ENCODE data around the gene PCDHB10. TPM values are rescaled to one million over a fixed set of nuclear protein-coding genes. Genes with fewer than 3 reads are reported as not detected.
A peak's percentile ranks its signal among the peaks of the same experiment; 100 is the strongest.
"Not testable (repeated sequence)": the region's sequence is repeated elsewhere in the genome, so short reads cannot be mapped to it uniquely, and the experiment has no call there.

Gene PCDHB10
- total RNA-seq, 1 experiment from 2014 or later = 2.8 TPM

DNA sequence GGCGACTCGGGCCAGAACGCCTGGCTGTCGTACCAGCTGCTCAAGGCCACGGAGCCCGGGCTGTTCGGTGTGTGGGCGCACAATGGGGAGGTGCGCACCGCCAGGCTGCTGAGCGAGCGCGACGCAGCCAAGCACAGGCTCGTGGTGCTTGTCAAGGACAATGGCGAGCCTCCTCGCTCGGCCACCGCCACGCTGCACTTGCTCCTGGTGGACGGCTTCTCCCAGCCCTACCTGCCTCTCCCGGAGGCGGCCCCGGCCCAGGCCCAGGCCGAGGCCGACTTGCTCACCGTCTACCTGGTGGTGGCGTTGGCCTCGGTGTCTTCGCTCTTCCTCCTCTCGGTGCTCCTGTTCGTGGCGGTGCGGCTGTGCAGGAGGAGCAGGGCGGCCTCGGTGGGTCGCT, 2.2 kb downstream of the PCDHB10 start:
- H3K4me3 ChIP-seq (ENCODE audit: low read depth, low read length, poor library complexity, severe bottlenecking); DNase-seq (ENCODE audit: low spot score); H3K27me3 ChIP-seq (replicated peaks; ENCODE audit: insufficient read depth, low read depth, low read length, poor library complexity); CTCF ChIA-PET; H3K36me3 ChIP-seq (ENCODE audit: insufficient read depth, low read length, poor library complexity, severe bottlenecking); BruUV-seq (replicated peaks); intact Hi-C loops (cut with micrococcal nuclease; ENCODE audit: unreplicated experiment); POLR2A ChIA-PET (ENCODE audit: low non-redundant PET); H3K4me1 ChIP-seq (ENCODE audit: insufficient read depth, low read length, poor library complexity, severe bottlenecking); H3K27ac ChIP-seq (ENCODE audit: low read depth, low read length, poor library complexity, severe bottlenecking): not testable (repeated sequence)
- peaks cover 19% of the 10 kb centered on the region for H3K9me3 ChIP-seq (ENCODE audit: low read depth, low read length, poor library complexity, severe bottlenecking)

DNA sequence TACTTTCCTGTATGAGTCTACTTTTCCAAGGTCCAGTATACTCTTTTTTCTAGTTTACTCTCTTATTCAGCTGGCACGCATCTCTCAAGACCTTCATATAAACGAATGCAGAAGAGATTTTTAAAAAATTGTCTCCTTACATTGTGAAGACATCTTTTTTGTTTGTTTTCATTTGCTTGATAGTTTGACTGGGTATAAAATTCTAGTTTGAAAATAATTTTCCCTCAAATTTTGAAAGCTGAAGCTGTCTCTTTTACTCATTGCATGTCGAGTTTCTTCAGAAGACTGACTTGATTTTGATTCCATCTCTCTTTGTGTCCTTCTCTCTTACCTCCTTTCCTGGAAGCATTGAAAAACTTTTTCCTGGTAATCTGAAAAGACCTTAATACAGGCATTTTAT, 4.2 kb downstream of the PCDHB10 start:
- H3K27me3 ChIP-seq (replicated peaks; ENCODE audit: insufficient read depth, low read depth, low read length, poor library complexity) = no peaks in the 10 kb centered on the region
- POLR2A ChIA-PET (ENCODE audit: low non-redundant PET) = no interaction called here

DNA sequence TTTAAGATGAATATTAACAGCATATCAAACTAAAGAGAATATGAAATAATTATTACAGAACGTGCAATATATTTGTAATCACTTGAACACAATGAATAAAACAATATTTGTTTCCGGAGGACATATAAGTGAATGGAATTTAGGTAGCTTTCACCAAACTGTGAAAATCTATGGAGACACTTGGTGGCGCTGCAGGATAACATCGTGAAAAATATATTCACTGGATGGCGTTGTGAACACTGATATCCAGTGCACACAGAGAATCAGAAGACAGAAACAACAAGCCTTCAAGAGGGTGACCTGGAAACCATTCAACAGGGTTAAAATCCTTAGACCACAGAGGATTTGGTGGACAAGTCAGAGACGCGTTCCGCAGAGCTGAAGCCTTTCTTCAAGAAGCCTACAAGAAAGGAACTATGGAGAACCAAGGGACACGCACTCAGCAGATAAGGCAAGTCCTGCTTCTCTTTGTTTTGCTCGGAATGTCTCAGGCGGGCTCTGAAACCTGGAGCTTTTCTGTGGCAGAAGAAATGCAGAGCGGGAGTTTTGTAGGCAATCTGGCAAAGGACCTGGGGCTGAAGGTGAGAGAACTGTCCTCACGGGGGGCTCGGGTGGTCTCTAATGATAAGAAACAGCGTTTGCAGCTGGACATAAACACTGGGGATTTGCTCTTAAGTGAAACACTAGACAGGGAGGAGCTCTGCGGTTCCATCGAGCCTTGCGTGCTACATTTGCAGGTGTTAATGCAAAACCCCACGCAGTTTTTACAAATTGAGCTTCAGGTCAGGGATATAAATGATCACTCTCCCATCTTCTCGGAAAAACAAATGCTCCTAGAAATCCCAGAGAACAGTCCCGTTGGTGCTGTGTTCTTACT, 7.4 kb downstream of the PCDHB10 start, which contains the start of gene PCDHB11:
TSS of gene PCDHB11 (plus strand) at position 269 of the 877 bp plus-strand sequence. CDS start at position 417, 148 bp downstream.
- Histone ChIP-seq H3K36me3 (ENCODE audit: insufficient read depth, low read length, poor library complexity, severe bottlenecking) (no peaks in the 10 kb centered on the region), H3K27me3 (replicated peaks; ENCODE audit: insufficient read depth, low read depth, low read length, poor library complexity) (no peaks in the 10 kb centered on the region), H3K27ac (ENCODE audit: low read depth, low read length, poor library complexity, severe bottlenecking) (peak within 1 kb of the TSS; percentile 77), H3K4me3 (ENCODE audit: low read depth, low read length, poor library complexity, severe bottlenecking) (peak within 1 kb of the TSS; percentile 54), H3K4me1 (ENCODE audit: insufficient read depth, low read length, poor library complexity, severe bottlenecking) (no peaks in the 10 kb centered on the region), H3K9me3 (ENCODE audit: low read depth, low read length, poor library complexity, severe bottlenecking) (peaks cover 19% of the 10 kb centered on the region)
- DNase-seq (ENCODE audit: low spot score) = peak; percentile 84
- ChIA-PET POLR2A (ENCODE audit: low non-redundant PET) (no interaction called here), CTCF (interaction anchor here (0.5 to 1.9 kb wide), 12 partner anchors 9 to 368 kb away, joined by 3 to 9 read pairs (median 5); partner anchors contain the start of genes PCDHB14, PCDHB16, PCDHB8 and PCDHB9)
- TSS peak; percentile 70 for BruUV-seq (replicated peaks)
- intact Hi-C loops (cut with micrococcal nuclease; ENCODE audit: unreplicated experiment) = loop anchor here (1.0 kb wide), 1 partner anchor 361 kb away; no protein-coding TSS in a partner anchor
- TF ChIP-seq, protein P1, sequence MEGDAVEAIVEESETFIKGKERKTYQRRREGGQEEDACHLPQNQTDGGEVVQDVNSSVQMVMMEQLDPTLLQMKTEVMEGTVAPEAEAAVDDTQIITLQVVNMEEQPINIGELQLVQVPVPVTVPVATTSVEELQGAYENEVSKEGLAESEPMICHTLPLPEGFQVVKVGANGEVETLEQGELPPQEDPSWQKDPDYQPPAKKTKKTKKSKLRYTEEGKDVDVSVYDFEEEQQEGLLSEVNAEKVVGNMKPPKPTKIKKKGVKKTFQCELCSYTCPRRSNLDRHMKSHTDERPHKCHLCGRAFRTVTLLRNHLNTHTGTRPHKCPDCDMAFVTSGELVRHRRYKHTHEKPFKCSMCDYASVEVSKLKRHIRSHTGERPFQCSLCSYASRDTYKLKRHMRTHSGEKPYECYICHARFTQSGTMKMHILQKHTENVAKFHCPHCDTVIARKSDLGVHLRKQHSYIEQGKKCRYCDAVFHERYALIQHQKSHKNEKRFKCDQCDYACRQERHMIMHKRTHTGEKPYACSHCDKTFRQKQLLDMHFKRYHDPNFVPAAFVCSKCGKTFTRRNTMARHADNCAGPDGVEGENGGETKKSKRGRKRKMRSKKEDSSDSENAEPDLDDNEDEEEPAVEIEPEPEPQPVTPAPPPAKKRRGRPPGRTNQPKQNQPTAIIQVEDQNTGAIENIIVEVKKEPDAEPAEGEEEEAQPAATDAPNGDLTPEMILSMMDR (conservative IDR thresholded peaks at IDR 0.05; ENCODE audit: low read depth, low read length) = peak; percentile 85
- no peak for TF ChIP-seq EZH2 (IDR thresholded peaks at IDR 0.05; ENCODE audit: borderline replicate concordance, low read depth, low read length, poor library complexity, severe bottlenecking)

More for the DNA sequence above, 4.2 kb downstream of the PCDHB10 start:
- no peak for DNase-seq (ENCODE audit: low spot score)
- intact Hi-C loops (cut with micrococcal nuclease; ENCODE audit: unreplicated experiment) = no loop called here
- Histone ChIP-seq H3K4me1 (ENCODE audit: insufficient read depth, low read length, poor library complexity, severe bottlenecking) (no peaks in the 10 kb centered on the region), H3K4me3 (ENCODE audit: low read depth, low read length, poor library complexity, severe bottlenecking) (no peak overlapping the region), H3K36me3 (ENCODE audit: insufficient read depth, low read length, poor library complexity, severe bottlenecking) (no peaks in the 10 kb centered on the region), H3K27ac (ENCODE audit: low read depth, low read length, poor library complexity, severe bottlenecking) (no peak overlapping the region), H3K9me3 (ENCODE audit: low read depth, low read length, poor library complexity, severe bottlenecking) (peaks cover 19% of the 10 kb centered on the region)
- CTCF ChIA-PET = no interaction called here
- no TSS peak for BruUV-seq (replicated peaks)
- TF ChIP-seq, protein P1 (conservative IDR thresholded peaks at IDR 0.05; ENCODE audit: low read depth, low read length) = no peak
- TF ChIP-seq EZH2 (IDR thresholded peaks at IDR 0.05; ENCODE audit: borderline replicate concordance, low read depth, low read length, poor library complexity, severe bottlenecking) = no peak

DNA sequence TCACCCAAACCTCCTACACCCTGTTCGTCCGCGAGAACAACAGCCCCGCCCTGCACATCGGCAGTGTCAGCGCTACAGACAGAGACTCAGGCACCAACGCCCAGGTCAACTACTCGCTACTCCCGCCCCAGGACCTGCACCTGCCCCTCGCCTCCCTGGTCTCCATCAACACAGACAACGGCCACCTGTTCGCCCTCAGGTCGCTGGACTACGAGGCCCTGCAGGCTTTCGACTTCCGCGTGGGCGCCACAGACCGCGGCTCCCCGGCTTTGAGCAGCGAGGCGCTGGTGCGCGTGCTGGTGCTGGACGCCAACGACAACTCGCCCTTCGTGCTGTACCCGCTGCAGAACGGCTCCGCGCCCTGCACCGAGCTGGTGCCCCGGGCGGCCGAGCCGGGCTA, 9.0 kb downstream of the PCDHB10 start:
- H3K36me3 ChIP-seq (ENCODE audit: insufficient read depth, low read length, poor library complexity, severe bottlenecking); H3K4me3 ChIP-seq (ENCODE audit: low read depth, low read length, poor library complexity, severe bottlenecking); H3K27ac ChIP-seq (ENCODE audit: low read depth, low read length, poor library complexity, severe bottlenecking); BruUV-seq (replicated peaks); intact Hi-C loops (cut with micrococcal nuclease; ENCODE audit: unreplicated experiment); DNase-seq (ENCODE audit: low spot score); H3K4me1 ChIP-seq (ENCODE audit: insufficient read depth, low read length, poor library complexity, severe bottlenecking); POLR2A ChIA-PET (ENCODE audit: low non-redundant PET); H3K27me3 ChIP-seq (replicated peaks; ENCODE audit: insufficient read depth, low read depth, low read length, poor library complexity): not testable (repeated sequence)
- CTCF ChIA-PET = interaction anchor here (0.6 kb wide), 1 partner anchor 689 kb away, joined by 3 read pairs; no protein-coding TSS in a partner anchor
- H3K9me3 ChIP-seq (ENCODE audit: low read depth, low read length, poor library complexity, severe bottlenecking) = peaks cover 15% of the 10 kb centered on the region

DNA sequence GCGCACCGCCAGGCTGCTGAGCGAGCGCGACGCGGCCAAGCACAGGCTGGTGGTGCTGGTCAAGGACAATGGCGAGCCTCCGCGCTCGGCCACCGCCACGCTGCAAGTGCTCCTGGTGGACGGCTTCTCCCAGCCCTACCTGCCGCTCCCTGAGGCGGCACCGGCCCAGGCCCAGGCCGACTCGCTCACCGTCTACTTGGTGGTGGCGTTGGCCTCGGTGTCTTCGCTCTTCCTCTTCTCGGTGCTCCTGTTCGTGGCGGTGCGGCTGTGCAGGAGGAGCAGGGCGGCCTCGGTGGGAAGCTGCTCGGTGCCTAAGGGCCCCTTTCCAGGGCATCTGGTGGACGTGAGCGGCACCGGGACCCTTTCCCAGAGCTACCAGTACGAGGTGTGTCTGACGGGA, 9.5 kb downstream of the PCDHB10 start:
- H3K9me3 ChIP-seq (ENCODE audit: low read depth, low read length, poor library complexity, severe bottlenecking); POLR2A ChIA-PET (ENCODE audit: low non-redundant PET); H3K4me3 ChIP-seq (ENCODE audit: low read depth, low read length, poor library complexity, severe bottlenecking); H3K36me3 ChIP-seq (ENCODE audit: insufficient read depth, low read length, poor library complexity, severe bottlenecking); H3K27ac ChIP-seq (ENCODE audit: low read depth, low read length, poor library complexity, severe bottlenecking); intact Hi-C loops (cut with micrococcal nuclease; ENCODE audit: unreplicated experiment); BruUV-seq (replicated peaks); DNase-seq (ENCODE audit: low spot score); H3K4me1 ChIP-seq (ENCODE audit: insufficient read depth, low read length, poor library complexity, severe bottlenecking); H3K27me3 ChIP-seq (replicated peaks; ENCODE audit: insufficient read depth, low read depth, low read length, poor library complexity): not testable (repeated sequence)
- CTCF ChIA-PET = interaction anchor here (0.6 kb wide), 1 partner anchor 688 kb away, joined by 3 read pairs; no protein-coding TSS in a partner anchor
